Neural progenitor cell (in vitro differentiated cells): ENCODE results near the gene RPS6KA2. TPM values are rescaled to one million over a fixed set of nuclear protein-coding genes. Genes with fewer than 3 reads are reported as not detected.

ENCODE experiments used
- DNase-seq: peaks from one replicate; pipeline ENCODE4 v3.0.0-alpha.2; 2016; ENCODE audit warnings: low spot score
- H2AFZ ChIP-seq: fragments of 200-600 bp; sonication (generic); replicated peaks from 2 replicates; pipeline ENCODE4 v1.6.1; 2016; ENCODE audit warnings: antibody characterized with exemption
- H3F3A ChIP-seq: fragments of 200-600 bp; sonication (generic); 2 replicates; pipeline ENCODE4 v1.6.1; 2016; ENCODE audit warnings: antibody characterized with exemption, low read depth
- H3K27ac ChIP-seq: fragments of 200-600 bp; sonication (generic); 2 replicates; pipeline ENCODE4 v1.5.1; 2016; ENCODE audit warnings: mild to moderate bottlenecking
- H3K27me3 ChIP-seq: fragments of 200-600 bp; sonication (generic); 2 replicates; pipeline ENCODE4 v1.6.1; 2016; ENCODE audit warnings: mild to moderate bottlenecking, moderate library complexity
- H3K36me3 ChIP-seq: fragments of 200-600 bp; sonication (generic); 2 replicates; pipeline ENCODE4 v1.5.1; 2016
- H3K4me1 ChIP-seq: fragments of 200-600 bp; sonication (generic); 2 replicates; pipeline ENCODE4 v1.6.1; 2016; ENCODE audit warnings: mixed run types
- H3K4me2 ChIP-seq: fragments of 200-600 bp; sonication (generic); 2 replicates; pipeline ENCODE4 v1.6.1; 2016
- H3K4me3 ChIP-seq: fragments of 200-600 bp; sonication (generic); 2 replicates; pipeline ENCODE4 v1.5.1; 2016
- H3K79me2 ChIP-seq: fragments of 200-600 bp; sonication (generic); 2 replicates; pipeline ENCODE4 v1.6.1; 2016; ENCODE audit warnings: low read depth
- H3K9ac ChIP-seq: fragments of 200-600 bp; sonication (generic); 2 replicates; pipeline ENCODE4 v1.6.1; 2016
- H3K9me3 ChIP-seq: fragments of 200-600 bp; sonication (generic); 2 replicates; pipeline ENCODE4 v1.5.1; 2016; ENCODE audit warnings: low read depth
- H4K20me1 ChIP-seq: fragments of 200-600 bp; sonication (generic); 2 replicates; pipeline ENCODE4 v1.6.1; 2016; ENCODE audit warnings: low read depth
- H3K27ac Mint-ChIP-seq: 3 replicates; pipeline ENCODE4 v1.8.0; 2021; ENCODE audit warnings: mixed read lengths
- H3K27me3 Mint-ChIP-seq: 2 replicates; pipeline ENCODE4 v1.8.0; 2022; ENCODE audit warnings: low read depth, mild to moderate bottlenecking, inconsistent platforms, moderate library complexity, mixed read lengths; ENCODE audit not compliant: insufficient read depth
- H3K36me3 Mint-ChIP-seq: 3 replicates; pipeline ENCODE4 v1.8.0; 2021; ENCODE audit warnings: mixed read lengths
- H3K4me1 Mint-ChIP-seq: 3 replicates; pipeline ENCODE4 v1.8.0; 2021; ENCODE audit warnings: mixed read lengths
- H3K4me3 Mint-ChIP-seq: 3 replicates; pipeline ENCODE4 v1.8.0; 2021; ENCODE audit warnings: mild to moderate bottlenecking, moderate library complexity, mixed read lengths
- H3K9me3 Mint-ChIP-seq: 3 replicates; pipeline ENCODE4 v1.8.0; 2020; ENCODE audit warnings: mixed read lengths
- EZH2 ChIP-seq: fragments of 200-600 bp; sonication (generic); IDR thresholded peaks from 2 replicates; pipeline ENCODE4 v1.6.1; 2017; ENCODE audit warnings: antibody characterized with exemption, mild to moderate bottlenecking, moderate library complexity
- EZH2phosphoT487 ChIP-seq: fragments of 200-600 bp; sonication (generic); IDR thresholded peaks from 2 replicates; pipeline ENCODE4 v1.6.1; 2017; ENCODE audit warnings: antibody characterized with exemption
- total RNA-seq: library from RNA; depleted of rRNA; stranded (reverse); fragments of >200 nt; gene quantifications from 2 replicates; pipeline ENCODE4 v1.2.3, GENCODE V29; 2015; ENCODE audit warnings: low replicate concordance
- TF ChIP-seq, protein P1 (sequence below): fragments of 200-600 bp; sonication (generic); IDR thresholded peaks from 2 replicates; pipeline ENCODE4 v1.5.1; 2017; ENCODE audit warnings: antibody characterized with exemption, mild to moderate bottlenecking

Gene RPS6KA2
- total RNA-seq, 1 donor from 2014 or later, result 8.2 TPM

- peaks cover 11% of the 10 kb centered on the region for H3K4me1 Mint-ChIP-seq
Observed at GRCh38 chr6:166413491-166413951, 213.5 kb downstream of the RPS6KA2 start.

GRCh38 chr6:166412911-166413384 lies 214.1 kb downstream of the RPS6KA2 start:
- Histone ChIP-seq H3K79me2 (no peaks in the 10 kb centered on the region), H4K20me1 (no peaks in the 10 kb centered on the region), H3K9me3 (no peaks in the 10 kb centered on the region), H3K4me1 (no peaks in the 10 kb centered on the region), H3K36me3 (no peaks in the 10 kb centered on the region), H3K27me3 (no peaks in the 10 kb centered on the region), H3K9ac (no peak overlapping the region), H3K4me3 (no peak overlapping the region), H3F3A (no peaks in the 10 kb centered on the region), H2AFZ (no peak overlapping the region), H3K27ac (no peak overlapping the region), H3K4me2 (no peak overlapping the region)
- no peak overlapping the region for H3K27ac Mint-ChIP-seq
- peaks cover 2% of the 10 kb centered on the region for H3K27me3 Mint-ChIP-seq
- no peak for DNase-seq
- H3K4me3 Mint-ChIP-seq, result no peak overlapping the region
- TF ChIP-seq EZH2 (no peak), EZH2phosphoT487 (no peak)
- TF ChIP-seq, protein P1, sequence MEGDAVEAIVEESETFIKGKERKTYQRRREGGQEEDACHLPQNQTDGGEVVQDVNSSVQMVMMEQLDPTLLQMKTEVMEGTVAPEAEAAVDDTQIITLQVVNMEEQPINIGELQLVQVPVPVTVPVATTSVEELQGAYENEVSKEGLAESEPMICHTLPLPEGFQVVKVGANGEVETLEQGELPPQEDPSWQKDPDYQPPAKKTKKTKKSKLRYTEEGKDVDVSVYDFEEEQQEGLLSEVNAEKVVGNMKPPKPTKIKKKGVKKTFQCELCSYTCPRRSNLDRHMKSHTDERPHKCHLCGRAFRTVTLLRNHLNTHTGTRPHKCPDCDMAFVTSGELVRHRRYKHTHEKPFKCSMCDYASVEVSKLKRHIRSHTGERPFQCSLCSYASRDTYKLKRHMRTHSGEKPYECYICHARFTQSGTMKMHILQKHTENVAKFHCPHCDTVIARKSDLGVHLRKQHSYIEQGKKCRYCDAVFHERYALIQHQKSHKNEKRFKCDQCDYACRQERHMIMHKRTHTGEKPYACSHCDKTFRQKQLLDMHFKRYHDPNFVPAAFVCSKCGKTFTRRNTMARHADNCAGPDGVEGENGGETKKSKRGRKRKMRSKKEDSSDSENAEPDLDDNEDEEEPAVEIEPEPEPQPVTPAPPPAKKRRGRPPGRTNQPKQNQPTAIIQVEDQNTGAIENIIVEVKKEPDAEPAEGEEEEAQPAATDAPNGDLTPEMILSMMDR, result no peak
- peaks cover 21% of the 10 kb centered on the region for H3K36me3 Mint-ChIP-seq
- peaks cover 11% of the 10 kb centered on the region for H3K4me1 Mint-ChIP-seq
- H3K9me3 Mint-ChIP-seq, result peaks cover 4% of the 10 kb centered on the region

More at GRCh38 chr6:166413491-166413951, 213.5 kb downstream of the RPS6KA2 start:
- Histone ChIP-seq H3K9ac (no peak overlapping the region), H3K79me2 (no peaks in the 10 kb centered on the region), H4K20me1 (no peaks in the 10 kb centered on the region), H3F3A (no peaks in the 10 kb centered on the region), H3K27ac (no peak overlapping the region), H3K27me3 (no peaks in the 10 kb centered on the region), H3K9me3 (no peaks in the 10 kb centered on the region), H3K4me2 (no peak overlapping the region), H3K4me1 (no peaks in the 10 kb centered on the region), H3K4me3 (no peak overlapping the region), H2AFZ (no peak overlapping the region), H3K36me3 (no peaks in the 10 kb centered on the region)
- Mint-ChIP-seq H3K4me3 (no peak overlapping the region), H3K27me3 (peaks cover 2% of the 10 kb centered on the region), H3K36me3 (peaks cover 23% of the 10 kb centered on the region), H3K9me3 (peaks cover 4% of the 10 kb centered on the region), H3K27ac (no peak overlapping the region)
- TF ChIP-seq EZH2, result no peak
- no peak for TF ChIP-seq EZH2phosphoT487
- TF ChIP-seq, protein P1, result no peak
- no peak for DNase-seq

- no peaks in the 10 kb centered on the region for H3K27me3 ChIP-seq
- Mint-ChIP-seq H3K27ac (no peak overlapping the region), H3K27me3 (peaks cover 2% of the 10 kb centered on the region), H3K36me3 (peaks cover 18% of the 10 kb centered on the region), H3K4me1 (peaks cover 11% of the 10 kb centered on the region), H3K4me3 (no peak overlapping the region), H3K9me3 (peaks cover 4% of the 10 kb centered on the region)
- TF ChIP-seq, protein P1, result no peak
- TF ChIP-seq EZH2, result no peak
- TF ChIP-seq EZH2phosphoT487, result no peak
- no peak overlapping the region for H3K27ac ChIP-seq
- H2AFZ ChIP-seq, result no peak overlapping the region
- no peak overlapping the region for H3K9ac ChIP-seq
- no peak overlapping the region for H3K4me3 ChIP-seq
- no peak overlapping the region for H3K4me2 ChIP-seq
- no peaks in the 10 kb centered on the region for H3K36me3 ChIP-seq
- no peaks in the 10 kb centered on the region for H3F3A ChIP-seq
- no peaks in the 10 kb centered on the region for H3K79me2 ChIP-seq
- H3K4me1 ChIP-seq, result no peaks in the 10 kb centered on the region
- no peak for DNase-seq
- H4K20me1 ChIP-seq, result no peaks in the 10 kb centered on the region
- H3K9me3 ChIP-seq, result no peaks in the 10 kb centered on the region
Observed at GRCh38 chr6:166412156-166412910, 214.7 kb downstream of the RPS6KA2 start.
